GM12878 (cell line): Measurements from ENCODE around the gene ITFG1. TPM values are rescaled to one million over a fixed set of nuclear protein-coding genes. Genes with fewer than 3 reads are reported as not detected.
A peak's percentile ranks its signal among the peaks of the same experiment; 100 is the strongest.

Source experiments
- ATAC-seq: fragments of 200-7000 bp; cut with Tn5 transposase; 3 replicates; pipeline ENCODE4 v1.9.1; 2020; ENCODE audit warnings: mild to moderate bottlenecking, moderate library complexity
- BruUV-seq: library from RNA; stranded (reverse); fragments of 400-500 nt; replicated peaks from 2 replicates; lab custom pipeline; 2021; lab: Mats Ljungman, UMichigan
- CTCF ChIA-PET: fragments of 300-600 bp; sonication (Branson Sonifier 250); formaldehyde crosslinking; extraction: SDS; loops from one replicate; lab custom pipeline; 2021; ENCODE audit warnings: inconsistent platforms; lab: Yijun Ruan, JAX
- POLR2A ChIA-PET: fragments of 350-600 bp; formaldehyde crosslinking; extraction: SDS; loops from one replicate; lab custom pipeline; 2021; ENCODE audit warnings: inconsistent platforms; lab: Charles Lee
- RAD21 ChIA-PET: fragments of 300-600 bp; sonication (Branson Sonifier 250); formaldehyde crosslinking; loops from one replicate; lab custom pipeline; 2023; ENCODE audit warnings: antibody characterized with exemption; ENCODE audit not compliant: unreplicated experiment; lab: Charles Lee
- SMC1A ChIA-PET: fragments of 300-600 bp; sonication (Branson Sonifier 250); formaldehyde crosslinking; loops from one replicate; lab custom pipeline; 2023; ENCODE audit not compliant: unreplicated experiment, uncharacterized antibody; lab: Charles Lee
- DNase-seq: peaks from one replicate; pipeline ENCODE4 v3.0.0-alpha.2; 2011; ENCODE audit warnings: low read depth, low spot score
- FAIRE-seq: peaks from 3 replicates; lab custom pipeline; 2011; peaks lifted over from hg19 to GRCh38; lab: Jason Lieb, UNC
- H2AFZ ChIP-seq: 2 replicates; pipeline ENCODE4 v1.6.0; 2011; ENCODE audit warnings: low read depth, low read length, control low read depth; ENCODE audit not compliant: control insufficient read depth
- H3K27ac ChIP-seq: 2 replicates; pipeline ENCODE4 v1.5.1; 2011; ENCODE audit warnings: control low read depth; ENCODE audit not compliant: control insufficient read depth, insufficient read depth
- H3K27me3 ChIP-seq, 2 experiments: replicated peaks in 1 of 2; 2 replicates each; pipeline versions ENCODE4 v1.6.0 to v1.6.1; 2011; ENCODE audit warnings: low read length in 1 of 2; ENCODE audit not compliant: control insufficient read depth in 2 of 2, insufficient read depth in 2 of 2
- H3K36me3 ChIP-seq, 2 experiments: 2 replicates each; pipeline ENCODE4 v1.5.1; 2011; ENCODE audit warnings: low read length in 1 of 2; ENCODE audit not compliant: control insufficient read depth in 2 of 2, insufficient read depth in 2 of 2
- H3K4me1 ChIP-seq: 2 replicates; pipeline ENCODE4 v1.6.1; 2011; ENCODE audit warnings: mild to moderate bottlenecking, low read length, moderate library complexity, mixed read lengths; ENCODE audit not compliant: control insufficient read depth, insufficient read depth
- H3K4me2 ChIP-seq: 2 replicates; pipeline ENCODE4 v1.6.0; 2011; ENCODE audit warnings: control low read depth; ENCODE audit not compliant: control insufficient read depth, insufficient read depth
- H3K4me3 ChIP-seq: fragments of 200-600 bp; sonication (generic); 2 replicates; pipeline ENCODE4 v1.5.1; 2016
- H3K79me2 ChIP-seq: 2 replicates; pipeline ENCODE4 v1.6.0; 2011; ENCODE audit warnings: low read length; ENCODE audit not compliant: control insufficient read depth, insufficient read depth
- H3K9ac ChIP-seq: 2 replicates; pipeline ENCODE4 v1.8.0; 2011; ENCODE audit warnings: low read length, control low read depth, mixed read lengths; ENCODE audit not compliant: control insufficient read depth, insufficient read depth
- H3K9me3 ChIP-seq: replicated peaks from 3 replicates; pipeline ENCODE4 v1.5.1; 2011; ENCODE audit warnings: mild to moderate bottlenecking, low read length; ENCODE audit not compliant: control insufficient read depth, insufficient read depth
- H4K20me1 ChIP-seq: 2 replicates; pipeline ENCODE4 v1.6.0; 2011; ENCODE audit not compliant: control insufficient read depth, insufficient read depth
- CREB1 ChIP-seq: IDR thresholded peaks from 2 replicates; pipeline ENCODE4 v1.6.1; 2012; ENCODE audit warnings: low read depth, mild to moderate bottlenecking, inconsistent platforms
- CREM ChIP-seq: IDR thresholded peaks from 2 replicates; pipeline ENCODE4 v1.6.1; 2014; ENCODE audit warnings: antibody characterized with exemption, low read depth
- FOXK2 ChIP-seq: fragments of 450-650 bp; IDR thresholded peaks from 2 replicates; pipeline ENCODE4 v1.6.1; 2017; ENCODE audit warnings: mild to moderate bottlenecking, moderate library complexity
- KDM1A ChIP-seq: fragments of 200-600 bp; sonication (generic); IDR thresholded peaks from 2 replicates; pipeline ENCODE4 v1.6.1; 2016; ENCODE audit warnings: borderline replicate concordance
- MEF2B ChIP-seq: fragments of 450-650 bp; IDR thresholded peaks from 2 replicates; pipeline ENCODE4 v1.6.1; 2018; ENCODE audit warnings: mild to moderate bottlenecking, moderate library complexity; ENCODE audit not compliant: partially characterized antibody, poor library complexity, severe bottlenecking
- SMARCA5 ChIP-seq: fragments of 450-650 bp; IDR thresholded peaks from 2 replicates; pipeline ENCODE4 v1.6.1; 2017; ENCODE audit warnings: mild to moderate bottlenecking
- WGBS: methylation state at CpG from one replicate; pipeline ENCODE4 v1.1.6; 2016; ENCODE audit warnings: low lambda C conversion rate; ENCODE audit not compliant: insufficient replicate concordance, insufficient coverage; ENCODE audit errors: missing lambda C conversion rate; 5-methylcytosine and 5-hydroxymethylcytosine counted together
- in situ Hi-C: fragments of 300-500 bp; cut with MboI; formaldehyde crosslinking; loops from 9 replicates; pipeline ENCODE4 v1.14.3; 2018; ENCODE audit warnings: mixed read lengths
- intact Hi-C: fragments of 100-400 bp; cut with micrococcal nuclease; formaldehyde crosslinking; loops from one replicate; pipeline ENCODE4 v1.14.2; 2022; ENCODE audit not compliant: unreplicated experiment
- polyA plus RNA-seq, 11 experiments: library from polyadenylated mRNA; depleted of rRNA in 4 of 11; unstranded in 6 of 11; stranded (reverse) in 5 of 11; fragments of >200 nt; fragmentation: Nextera tagmentation in 4 of 11; fragmentation: Illumina TruSeq in 1 of 11; extraction: Ambion mirVana in 4 of 11; extraction: Trizol in 1 of 11; gene quantifications; 1 replicate in 1 of 11; 2 replicates in 10 of 11; pipeline versions ENCODE4 v1.2.1 to v1.2.3, GENCODE V29; 2011 to 2016; ENCODE audit warnings: inconsistent platforms in 2 of 11, missing spikeins in 2 of 11, low read depth in 1 of 11
- total RNA-seq, 4 experiments: library from RNA; depleted of rRNA in 3 of 4; stranded (reverse); fragments of >200 nt in 3 of 4; fragmentation: Illumina TruSeq in 1 of 4; extraction: Trizol in 1 of 4; gene quantifications; 2 replicates each; pipeline versions ENCODE4 v1.2.1 to v1.2.3, GENCODE V29; 2013 to 2021
- TF ChIP-seq, protein P1 (sequence below): IDR thresholded peaks from 2 replicates; pipeline ENCODE4 v1.6.1; 2011; ENCODE audit warnings: low read depth, mild to moderate bottlenecking, low read length, moderate library complexity, borderline replicate concordance; ENCODE audit errors: extremely low read depth
- TF ChIP-seq, protein P2 (sequence below): fragments of 450-650 bp; formaldehyde crosslinking; IDR thresholded peaks from 2 replicates; pipeline ENCODE4 v1.4.0; 2020; ENCODE audit warnings: mild to moderate bottlenecking, moderate library complexity

Gene ITFG1
- total and polyA plus RNA-seq, 10 of the 15 experiments (the other 5 are each of a cell fraction or from before 2014, with no cell fraction given), result 9.3 to 56.3 (median 28.6) TPM

DNA sequence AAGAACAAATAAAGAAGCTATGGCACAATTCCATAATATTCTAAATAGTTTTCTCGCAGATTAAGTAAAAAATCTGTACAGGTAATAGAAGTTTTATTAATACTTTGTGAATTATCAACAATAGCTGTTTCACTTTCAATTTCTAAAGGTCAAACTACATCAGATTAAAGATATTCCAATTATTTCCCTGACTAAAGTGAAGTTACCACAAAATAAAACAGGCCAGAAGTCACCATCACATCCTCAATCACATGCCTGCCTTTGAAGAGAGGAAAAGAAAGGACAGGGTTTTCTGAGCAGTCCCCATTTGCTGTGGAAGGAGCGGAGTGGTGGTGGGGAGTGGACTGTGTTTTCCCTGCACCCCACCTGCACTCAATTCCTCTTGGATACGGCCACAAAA, 11.1 kb downstream of the ITFG1 start:
- ATAC-seq (no peak), DNase-seq (no peak)
- Histone ChIP-seq H3K27me3 (no peaks in the 10 kb centered on the region), H2AFZ (no peak overlapping the region), H3K9me3 (no peaks in the 10 kb centered on the region), H3K4me2 (0 out of 2 replicates have a peak overlapping the region, but pooled peaks have one; percentile 14), H3K4me1 (no peaks in the 10 kb centered on the region), H3K4me3 (no peak overlapping the region), H3K79me2 (peaks cover 3% of the 10 kb centered on the region; the same call in 1 of the 2 replicates), H3K27ac (no peak overlapping the region)
- SMC1A ChIA-PET, result interaction anchor here (0.7 to 2.6 kb wide), 7 partner anchors 13 to 172 kb away, joined by 3 to 29 read pairs (median 3); partner anchors contain the start of genes ITFG1 and PHKB
- POLR2A ChIA-PET, result interaction anchor here (1.0 kb wide), 2 partner anchors 11 kb away, joined by 4 read pairs; partner anchors contain the start of genes ITFG1 and PHKB
- CTCF ChIA-PET, result interaction anchor here (0.9 kb wide), 1 partner anchor 14 kb away, joined by 3 read pairs; no protein-coding TSS in a partner anchor
- BruUV-seq, result no TSS peak
- intact Hi-C loops, result no loop called here
- TF ChIP-seq CREB1, result no peak
- TF ChIP-seq, all 136 proteins: peak for 0
- WGBS, result 98% methylated on average over 3 of the region's 3 CpGs
- in situ Hi-C loops, result no loop called here
- RAD21 ChIA-PET, result interaction anchor here (0.9 to 1.5 kb wide), 2 partner anchors 11 to 45 kb away, joined by 3 read pairs; partner anchors contain the start of genes ITFG1 and PHKB
- peaks cover 1 to 17% of the 10 kb centered on the region in 2 experiments for H3K36me3 ChIP-seq
- FAIRE-seq, result no peak
- H3K9ac ChIP-seq, result no peak overlapping the region
- H4K20me1 ChIP-seq, result no peaks in the 10 kb centered on the region

DNA sequence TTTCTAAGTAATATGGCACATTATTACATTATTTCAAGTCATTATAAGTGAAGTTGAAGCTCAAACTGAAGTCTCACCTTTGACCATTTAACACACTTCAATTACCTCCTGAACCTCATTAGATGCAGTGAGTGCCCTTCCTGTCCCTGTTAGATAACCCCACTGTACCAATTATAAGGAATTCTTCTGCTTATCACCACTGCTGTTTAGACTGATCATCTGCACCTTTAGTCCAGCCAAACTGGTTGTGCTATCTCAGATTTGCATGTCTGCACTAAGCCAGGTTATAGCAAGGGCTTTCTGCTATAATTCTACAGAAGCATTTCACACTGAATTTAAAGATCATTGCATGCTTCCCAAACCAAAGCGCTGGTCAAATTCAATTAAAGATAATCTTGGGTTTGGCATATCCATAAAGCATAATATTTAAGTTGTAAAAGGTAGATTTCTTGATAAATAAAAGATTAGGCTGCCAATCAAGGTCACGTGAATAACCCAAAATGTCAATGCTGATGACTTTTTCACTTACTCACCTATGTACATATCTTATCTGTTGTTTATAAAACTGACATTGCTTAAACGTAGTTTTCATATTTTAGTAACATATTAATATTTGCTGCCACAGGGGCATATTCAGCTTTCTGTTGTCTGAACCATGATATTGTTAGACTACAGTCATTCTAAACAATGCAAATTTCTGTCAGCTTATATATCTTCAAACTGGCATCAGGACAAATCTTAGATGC, 11.9 kb downstream of the ITFG1 start:
- H3K79me2 ChIP-seq, result 0 out of 2 replicates have a peak, but pooled peaks cover 2% of the 10 kb centered on the region
- no peaks in the 10 kb centered on the region for H3K4me1 ChIP-seq
- DNase-seq, result no peak
- POLR2A ChIA-PET, result interaction anchor here (1.0 kb wide), 1 partner anchor 12 kb away, joined by 4 read pairs; the partner anchor contains the start of genes ITFG1 and PHKB
- no peak overlapping the region for H3K4me3 ChIP-seq
- peaks cover 1 to 17% of the 10 kb centered on the region in 2 experiments for H3K36me3 ChIP-seq
- no peaks in the 10 kb centered on the region for H4K20me1 ChIP-seq
- CTCF ChIA-PET, result interaction anchor here (0.6 to 0.9 kb wide), 2 partner anchors 15 to 124 kb away, joined by 3 read pairs; no protein-coding TSS in a partner anchor
- WGBS, result 99% methylated on average over 3 of the region's 3 CpGs
- FAIRE-seq, result no peak
- no peak overlapping the region for H3K9ac ChIP-seq
- no peak overlapping the region for H3K4me2 ChIP-seq
- RAD21 ChIA-PET, result interaction anchor here (0.7 to 1.5 kb wide), 4 partner anchors 12 to 772 kb away, joined by 3 read pairs; partner anchors contain the start of genes ITFG1 and PHKB
- SMC1A ChIA-PET, result interaction anchor here (0.7 to 2.6 kb wide), 5 partner anchors 14 to 171 kb away, joined by 3 to 29 read pairs (median 3); partner anchors contain the start of genes ITFG1 and PHKB
- H3K27ac ChIP-seq, result no peak overlapping the region
- H3K27me3 ChIP-seq, result no peaks in the 10 kb centered on the region
- intact Hi-C loops (no loop called here), in situ Hi-C loops (no loop called here)
- BruUV-seq, result no TSS peak
- no peaks in the 10 kb centered on the region for H3K9me3 ChIP-seq
- TF ChIP-seq MEF2B, result no peak
- no peak for TF ChIP-seq CREM
- no peak for TF ChIP-seq KDM1A
- TF ChIP-seq, protein P1, sequence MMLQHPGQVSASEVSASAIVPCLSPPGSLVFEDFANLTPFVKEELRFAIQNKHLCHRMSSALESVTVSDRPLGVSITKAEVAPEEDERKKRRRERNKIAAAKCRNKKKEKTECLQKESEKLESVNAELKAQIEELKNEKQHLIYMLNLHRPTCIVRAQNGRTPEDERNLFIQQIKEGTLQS, result no peak
- TF ChIP-seq SMARCA5, result no peak
- no peak for TF ChIP-seq FOXK2
- TF ChIP-seq, protein P2, sequence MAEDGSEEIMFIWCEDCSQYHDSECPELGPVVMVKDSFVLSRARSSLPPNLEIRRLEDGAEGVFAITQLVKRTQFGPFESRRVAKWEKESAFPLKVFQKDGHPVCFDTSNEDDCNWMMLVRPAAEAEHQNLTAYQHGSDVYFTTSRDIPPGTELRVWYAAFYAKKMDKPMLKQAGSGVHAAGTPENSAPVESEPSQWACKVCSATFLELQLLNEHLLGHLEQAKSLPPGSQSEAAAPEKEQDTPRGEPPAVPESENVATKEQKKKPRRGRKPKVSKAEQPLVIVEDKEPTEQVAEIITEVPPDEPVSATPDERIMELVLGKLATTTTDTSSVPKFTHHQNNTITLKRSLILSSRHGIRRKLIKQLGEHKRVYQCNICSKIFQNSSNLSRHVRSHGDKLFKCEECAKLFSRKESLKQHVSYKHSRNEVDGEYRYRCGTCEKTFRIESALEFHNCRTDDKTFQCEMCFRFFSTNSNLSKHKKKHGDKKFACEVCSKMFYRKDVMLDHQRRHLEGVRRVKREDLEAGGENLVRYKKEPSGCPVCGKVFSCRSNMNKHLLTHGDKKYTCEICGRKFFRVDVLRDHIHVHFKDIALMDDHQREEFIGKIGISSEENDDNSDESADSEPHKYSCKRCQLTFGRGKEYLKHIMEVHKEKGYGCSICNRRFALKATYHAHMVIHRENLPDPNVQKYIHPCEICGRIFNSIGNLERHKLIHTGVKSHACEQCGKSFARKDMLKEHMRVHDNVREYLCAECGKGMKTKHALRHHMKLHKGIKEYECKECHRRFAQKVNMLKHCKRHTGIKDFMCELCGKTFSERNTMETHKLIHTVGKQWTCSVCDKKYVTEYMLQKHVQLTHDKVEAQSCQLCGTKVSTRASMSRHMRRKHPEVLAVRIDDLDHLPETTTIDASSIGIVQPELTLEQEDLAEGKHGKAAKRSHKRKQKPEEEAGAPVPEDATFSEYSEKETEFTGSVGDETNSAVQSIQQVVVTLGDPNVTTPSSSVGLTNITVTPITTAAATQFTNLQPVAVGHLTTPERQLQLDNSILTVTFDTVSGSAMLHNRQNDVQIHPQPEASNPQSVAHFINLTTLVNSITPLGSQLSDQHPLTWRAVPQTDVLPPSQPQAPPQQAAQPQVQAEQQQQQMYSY (CRISPR knock-in tag), result no peak
- no peak for ATAC-seq
- no peak overlapping the region for H2AFZ ChIP-seq
